Measurements from ENCODE around the gene PIEZO2.

GRCh38 chr18:10679557-10680270 is 469.7 kb downstream of the PIEZO2 start:
- TF ChIP-seq ZNF121 (CRISPR knock-in tag; IDR thresholded peaks at IDR 0.05) (no peak), CTCF (IDR thresholded peaks at IDR 0.05) (no peak), OVOL2 (CRISPR knock-in tag; IDR thresholded peaks at IDR 0.05; ENCODE audit: borderline replicate concordance) (no peak), ZNF425 (CRISPR knock-in tag; conservative IDR thresholded peaks at IDR 0.05) (no peak), JUN (CRISPR knock-in tag; IDR thresholded peaks at IDR 0.05) (no peak), USF1 (CRISPR knock-in tag; IDR thresholded peaks at IDR 0.05) (no peak)
